ENCODE results near the gene CHCHD3. TPM values are rescaled to one million over a fixed set of nuclear protein-coding genes. Genes with fewer than 3 reads are reported as not detected.

The CHCHD3 gene
- total RNA-seq, 2 donors from 2014 or later = 30.0 to 65.1 TPM

Other genes with a start within 250 kb of the CHCHD3 start
- gene EXOC4, start 171.0 kb upstream of the CHCHD3 start, total RNA-seq = 10 to 100 TPM; 53.5 to 62.3 TPM